OCI-LY1 (cell line): ENCODE results near the gene AGBL3.

Source experiments
- CTCF ChIP-seq: fragments of 200-600 bp; sonication (generic), shearing (Covaris generic); IDR thresholded peaks from 2 replicates; pipeline ENCODE4 v1.5.1; 2017; ENCODE audit warnings: mild to moderate bottlenecking, antibody characterized with exemption, low read length, moderate library complexity, mixed read lengths
- EZH2 ChIP-seq: fragments of 200-600 bp; sonication (generic), shearing (Covaris generic); IDR thresholded peaks from 2 replicates; pipeline ENCODE4 v1.8.0; 2017; ENCODE audit warnings: borderline replicate concordance, mixed run types, mild to moderate bottlenecking, antibody characterized with exemption, low read length, moderate library complexity, mixed read lengths

- TF ChIP-seq CTCF (no peak), EZH2 (no peak)
Observed at GRCh38 chr7:135152442-135152841, 166.1 kb downstream of the AGBL3 start.
